Measurements from ENCODE around the gene CEACAM7.

The CEACAM7 gene

DNA sequence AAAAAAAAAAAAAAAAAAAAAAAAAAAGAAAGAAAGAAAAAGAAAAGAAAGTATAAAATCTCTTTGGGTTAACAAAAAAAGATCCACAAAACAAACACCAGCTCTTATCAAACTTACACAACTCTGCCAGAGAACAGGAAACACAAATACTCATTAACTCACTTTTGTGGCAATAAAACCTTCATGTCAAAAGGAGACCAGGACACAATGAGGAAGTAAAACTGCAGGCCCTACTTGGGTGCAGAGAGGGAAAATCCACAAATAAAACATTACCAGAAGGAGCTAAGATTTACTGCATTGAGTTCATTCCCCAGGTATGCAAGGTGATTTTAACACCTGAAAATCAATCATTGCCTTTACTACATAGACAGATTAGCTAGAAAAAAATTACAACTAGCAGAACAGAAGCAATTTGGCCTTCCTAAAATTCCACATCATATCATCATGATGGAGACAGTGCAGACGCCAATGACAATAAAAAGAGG is 10.7 kb upstream of the CEACAM7 start:
- Histone ChIP-seq H3K27me3 (ENCODE audit: control insufficient read depth, insufficient read depth, low read length) (no peaks in the 10 kb centered on the region), H3K4me1 (ENCODE audit: control insufficient read depth, insufficient read depth, low read length) (peaks cover 17% of the 10 kb centered on the region), H3K9ac (ENCODE audit: low read length) (no peak overlapping the region)

DNA sequence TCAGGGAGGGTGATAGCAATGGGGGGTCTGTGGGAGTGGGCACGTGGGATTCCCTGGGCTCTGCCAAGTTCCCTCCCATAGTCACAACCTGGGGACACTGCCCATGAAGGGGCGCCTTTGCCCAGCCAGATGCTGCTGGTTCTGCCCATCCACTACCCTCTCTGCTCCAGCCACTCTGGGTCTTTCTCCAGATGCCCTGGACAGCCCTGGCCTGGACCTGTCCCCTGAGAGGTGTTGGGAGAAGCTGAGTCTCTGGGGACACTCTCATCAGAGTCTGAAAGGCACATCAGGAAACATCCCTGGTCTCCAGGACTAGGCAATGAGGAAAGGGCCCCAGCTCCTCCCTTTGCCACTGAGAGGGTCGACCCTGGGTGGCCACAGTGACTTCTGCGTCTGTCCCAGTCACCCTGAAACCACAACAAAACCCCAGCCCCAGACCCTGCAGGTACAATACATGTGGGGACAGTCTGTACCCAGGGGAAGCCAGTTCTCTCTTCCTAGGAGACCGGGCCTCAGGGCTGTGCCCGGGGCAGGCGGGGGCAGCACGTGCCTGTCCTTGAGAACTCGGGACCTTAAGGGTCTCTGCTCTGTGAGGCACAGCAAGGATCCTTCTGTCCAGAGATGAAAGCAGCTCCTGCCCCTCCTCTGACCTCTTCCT is 9.3 kb upstream of the CEACAM7 start:
- Histone ChIP-seq H3K4me3 (ENCODE audit: low read length) (no peak overlapping the region), H3K27me3 (ENCODE audit: control insufficient read depth, insufficient read depth, low read length) (no peaks in the 10 kb centered on the region), H3K4me1 (ENCODE audit: control insufficient read depth, insufficient read depth, low read length) (peaks cover 17% of the 10 kb centered on the region)

More for the DNA sequence above, 10.7 kb upstream of the CEACAM7 start:
- no peaks in the 10 kb centered on the region for H3K9me3 ChIP-seq (ENCODE audit: control insufficient read depth, low read length)
- H3K36me3 ChIP-seq (ENCODE audit: control insufficient read depth, insufficient read depth, low read length) = no peaks in the 10 kb centered on the region
- no peak overlapping the region for H3K4me3 ChIP-seq (ENCODE audit: low read length)

DNA sequence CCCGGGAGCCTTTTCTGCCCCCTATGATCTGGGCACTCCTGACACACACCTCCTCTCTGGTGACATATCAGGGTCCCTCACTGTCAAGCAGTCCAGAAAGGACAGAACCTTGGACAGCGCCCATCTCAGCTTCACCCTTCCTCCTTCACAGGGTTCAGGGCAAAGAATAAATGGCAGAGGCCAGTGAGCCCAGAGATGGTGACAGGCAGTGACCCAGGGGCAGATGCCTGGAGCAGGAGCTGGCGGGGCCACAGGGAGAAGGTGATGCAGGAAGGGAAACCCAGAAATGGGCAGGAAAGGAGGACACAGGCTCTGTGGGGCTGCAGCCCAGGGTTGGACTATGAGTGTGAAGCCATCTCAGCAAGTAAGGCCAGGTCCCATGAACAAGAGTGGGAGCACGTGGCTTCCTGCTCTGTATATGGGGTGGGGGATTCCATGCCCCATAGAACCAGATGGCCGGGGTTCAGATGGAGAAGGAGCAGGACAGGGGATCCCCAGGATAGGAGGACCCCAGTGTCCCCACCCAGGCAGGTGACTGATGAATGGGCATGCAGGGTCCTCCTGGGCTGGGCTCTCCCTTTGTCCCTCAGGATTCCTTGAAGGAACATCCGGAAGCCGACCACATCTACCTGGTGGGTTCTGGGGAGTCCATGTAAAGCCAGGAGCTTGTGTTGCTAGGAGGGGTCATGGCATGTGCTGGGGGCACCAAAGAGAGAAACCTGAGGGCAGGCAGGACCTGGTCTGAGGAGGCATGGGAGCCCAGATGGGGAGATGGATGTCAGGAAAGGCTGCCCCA is 8.5 kb upstream of the CEACAM7 start:
- H3K4me1 ChIP-seq (ENCODE audit: control insufficient read depth, insufficient read depth, low read length) = peaks cover 17% of the 10 kb centered on the region
- H3K9me3 ChIP-seq (ENCODE audit: control insufficient read depth, low read length) = no peaks in the 10 kb centered on the region
- H3K27me3 ChIP-seq (ENCODE audit: control insufficient read depth, insufficient read depth, low read length) = no peaks in the 10 kb centered on the region

More for the DNA sequence above, 9.3 kb upstream of the CEACAM7 start:
- no peaks in the 10 kb centered on the region for H3K36me3 ChIP-seq (ENCODE audit: control insufficient read depth, insufficient read depth, low read length)
- H3K9me3 ChIP-seq (ENCODE audit: control insufficient read depth, low read length) = no peaks in the 10 kb centered on the region
- no peak overlapping the region for H3K9ac ChIP-seq (ENCODE audit: low read length)

GRCh38 chr19:41695745-41696144 is 7.7 kb upstream of the CEACAM7 start:
- H3K9ac ChIP-seq (ENCODE audit: low read length) = no peak overlapping the region
- H3K4me1 ChIP-seq (ENCODE audit: control insufficient read depth, insufficient read depth, low read length) = peaks cover 17% of the 10 kb centered on the region
- H3K9me3 ChIP-seq (ENCODE audit: control insufficient read depth, low read length) = no peaks in the 10 kb centered on the region
- no peak overlapping the region for H3K4me3 ChIP-seq (ENCODE audit: low read length)
- H3K27me3 ChIP-seq (ENCODE audit: control insufficient read depth, insufficient read depth, low read length) = no peaks in the 10 kb centered on the region
- H3K36me3 ChIP-seq (ENCODE audit: control insufficient read depth, insufficient read depth, low read length) = no peaks in the 10 kb centered on the region

More for the DNA sequence above, 8.5 kb upstream of the CEACAM7 start:
- Histone ChIP-seq H3K4me3 (ENCODE audit: low read length) (no peak overlapping the region), H3K9ac (ENCODE audit: low read length) (no peak overlapping the region), H3K36me3 (ENCODE audit: control insufficient read depth, insufficient read depth, low read length) (no peaks in the 10 kb centered on the region)

- Histone ChIP-seq H3K4me1 (ENCODE audit: control insufficient read depth, insufficient read depth, low read length) (peaks cover 13% of the 10 kb centered on the region), H3K36me3 (ENCODE audit: control insufficient read depth, insufficient read depth, low read length) (no peaks in the 10 kb centered on the region), H3K9me3 (ENCODE audit: control insufficient read depth, low read length) (no peaks in the 10 kb centered on the region), H3K4me3 (ENCODE audit: low read length) (no peak overlapping the region), H3K9ac (ENCODE audit: low read length) (no peak overlapping the region), H3K27me3 (ENCODE audit: control insufficient read depth, insufficient read depth, low read length) (no peaks in the 10 kb centered on the region)
Measured at GRCh38 chr19:41694831-41695635, 7.0 kb upstream of the CEACAM7 start.

- no peaks in the 10 kb centered on the region for H3K36me3 ChIP-seq (ENCODE audit: control insufficient read depth, insufficient read depth, low read length)
- peaks cover 6% of the 10 kb centered on the region for H3K4me1 ChIP-seq (ENCODE audit: control insufficient read depth, insufficient read depth, low read length)
- H3K27me3 ChIP-seq (ENCODE audit: control insufficient read depth, insufficient read depth, low read length) = no peaks in the 10 kb centered on the region
- H3K9me3 ChIP-seq (ENCODE audit: control insufficient read depth, low read length) = no peaks in the 10 kb centered on the region
- H3K9ac ChIP-seq (ENCODE audit: low read length) = no peak overlapping the region
- H3K4me3 ChIP-seq (ENCODE audit: low read length) = no peak overlapping the region
Measured at GRCh38 chr19:41694196-41694595, 6.1 kb upstream of the CEACAM7 start.

GRCh38 chr19:41691268-41691970 is 3.3 kb upstream of the CEACAM7 start:
- no peaks in the 10 kb centered on the region for H3K4me1 ChIP-seq (ENCODE audit: control insufficient read depth, insufficient read depth, low read length)
- no peak overlapping the region for H3K4me3 ChIP-seq (ENCODE audit: low read length)
- H3K27me3 ChIP-seq (ENCODE audit: control insufficient read depth, insufficient read depth, low read length) = no peaks in the 10 kb centered on the region
- H3K9ac ChIP-seq (ENCODE audit: low read length) = no peak overlapping the region
- H3K36me3 ChIP-seq (ENCODE audit: control insufficient read depth, insufficient read depth, low read length) = no peaks in the 10 kb centered on the region
- H3K9me3 ChIP-seq (ENCODE audit: control insufficient read depth, low read length) = no peaks in the 10 kb centered on the region

GRCh38 chr19:41690801-41691065 is 2.7 kb upstream of the CEACAM7 start:
- Histone ChIP-seq H3K4me3 (ENCODE audit: low read length) (no peak overlapping the region), H3K4me1 (ENCODE audit: control insufficient read depth, insufficient read depth, low read length) (no peaks in the 10 kb centered on the region), H3K9me3 (ENCODE audit: control insufficient read depth, low read length) (no peaks in the 10 kb centered on the region), H3K27me3 (ENCODE audit: control insufficient read depth, insufficient read depth, low read length) (no peaks in the 10 kb centered on the region), H3K9ac (ENCODE audit: low read length) (no peak overlapping the region), H3K36me3 (ENCODE audit: control insufficient read depth, insufficient read depth, low read length) (no peaks in the 10 kb centered on the region)

- Histone ChIP-seq H3K36me3 (ENCODE audit: control insufficient read depth, insufficient read depth, low read length) (no peaks in the 10 kb centered on the region), H3K4me1 (ENCODE audit: control insufficient read depth, insufficient read depth, low read length) (no peaks in the 10 kb centered on the region), H3K27me3 (ENCODE audit: control insufficient read depth, insufficient read depth, low read length) (no peaks in the 10 kb centered on the region), H3K9me3 (ENCODE audit: control insufficient read depth, low read length) (no peaks in the 10 kb centered on the region), H3K4me3 (ENCODE audit: low read length) (no peak overlapping the region), H3K9ac (ENCODE audit: low read length) (no peak overlapping the region)
Measured at GRCh38 chr19:41689993-41690800, 2.1 kb upstream of the CEACAM7 start.

- no peak overlapping the region for H3K4me3 ChIP-seq (ENCODE audit: low read length)
- H3K36me3 ChIP-seq (ENCODE audit: control insufficient read depth, insufficient read depth, low read length) = no peaks in the 10 kb centered on the region
- H3K4me1 ChIP-seq (ENCODE audit: control insufficient read depth, insufficient read depth, low read length) = no peaks in the 10 kb centered on the region
- no peaks in the 10 kb centered on the region for H3K9me3 ChIP-seq (ENCODE audit: control insufficient read depth, low read length)
- no peaks in the 10 kb centered on the region for H3K27me3 ChIP-seq (ENCODE audit: control insufficient read depth, insufficient read depth, low read length)
- H3K9ac ChIP-seq (ENCODE audit: low read length) = no peak overlapping the region
Measured at GRCh38 chr19:41688687-41689086, 617 bp upstream of the CEACAM7 start.

DNA sequence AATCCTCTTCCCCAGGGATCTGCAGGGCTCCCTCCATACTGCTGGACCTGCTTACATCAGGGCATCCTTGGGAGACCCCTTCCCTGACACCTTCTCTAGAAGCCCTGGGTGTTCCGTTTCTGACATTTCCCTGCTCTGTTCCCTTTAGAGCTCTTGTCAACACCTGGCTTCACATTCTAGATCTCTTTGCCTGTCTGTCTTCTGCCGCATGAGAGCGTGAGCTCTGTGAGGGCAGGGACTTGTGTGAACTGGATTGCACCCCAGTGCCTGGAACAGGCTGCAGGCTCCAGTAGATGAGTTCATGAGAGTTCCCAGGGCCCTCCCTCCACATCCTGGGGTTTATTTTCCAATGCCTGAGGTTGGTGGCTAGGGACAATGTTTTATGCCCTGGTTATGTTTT is 651 bp downstream of the CEACAM7 start:
- Histone ChIP-seq H3K9me3 (ENCODE audit: control insufficient read depth, low read length) (no peaks in the 10 kb centered on the region), H3K9ac (ENCODE audit: low read length) (no peak overlapping the region), H3K36me3 (ENCODE audit: control insufficient read depth, insufficient read depth, low read length) (no peaks in the 10 kb centered on the region), H3K27me3 (ENCODE audit: control insufficient read depth, insufficient read depth, low read length) (no peaks in the 10 kb centered on the region), H3K4me3 (ENCODE audit: low read length) (no peak overlapping the region), H3K4me1 (ENCODE audit: control insufficient read depth, insufficient read depth, low read length) (no peaks in the 10 kb centered on the region)

All from mucosa of stomach (tissue), 1 donor.